Measurements from ENCODE around the gene SZRD1.

GRCh38 chr1:16434501-16434900 lies 67.5 kb downstream of the SZRD1 start:
- TF ChIP-seq CTCF (conservative IDR thresholded peaks at IDR 0.05 in 1 of 2, IDR thresholded peaks at IDR 0.05 in 1 of 2; ENCODE audit: extremely low read depth in 1 of 2, insufficient read depth in 1 of 2, low read depth in 1 of 2, low read length in 2 of 2) (no peak), EZH2 (IDR thresholded peaks at IDR 0.05; ENCODE audit: borderline replicate concordance, low read length) (no peak)
